ENCODE data around the gene PPARA. TPM values are rescaled to one million over a fixed set of nuclear protein-coding genes. Genes with fewer than 3 reads are reported as not detected.

The PPARA gene
- total RNA-seq, 3 donors from 2014 or later = 5.6 to 7.0 (median 5.9) TPM

DNA sequence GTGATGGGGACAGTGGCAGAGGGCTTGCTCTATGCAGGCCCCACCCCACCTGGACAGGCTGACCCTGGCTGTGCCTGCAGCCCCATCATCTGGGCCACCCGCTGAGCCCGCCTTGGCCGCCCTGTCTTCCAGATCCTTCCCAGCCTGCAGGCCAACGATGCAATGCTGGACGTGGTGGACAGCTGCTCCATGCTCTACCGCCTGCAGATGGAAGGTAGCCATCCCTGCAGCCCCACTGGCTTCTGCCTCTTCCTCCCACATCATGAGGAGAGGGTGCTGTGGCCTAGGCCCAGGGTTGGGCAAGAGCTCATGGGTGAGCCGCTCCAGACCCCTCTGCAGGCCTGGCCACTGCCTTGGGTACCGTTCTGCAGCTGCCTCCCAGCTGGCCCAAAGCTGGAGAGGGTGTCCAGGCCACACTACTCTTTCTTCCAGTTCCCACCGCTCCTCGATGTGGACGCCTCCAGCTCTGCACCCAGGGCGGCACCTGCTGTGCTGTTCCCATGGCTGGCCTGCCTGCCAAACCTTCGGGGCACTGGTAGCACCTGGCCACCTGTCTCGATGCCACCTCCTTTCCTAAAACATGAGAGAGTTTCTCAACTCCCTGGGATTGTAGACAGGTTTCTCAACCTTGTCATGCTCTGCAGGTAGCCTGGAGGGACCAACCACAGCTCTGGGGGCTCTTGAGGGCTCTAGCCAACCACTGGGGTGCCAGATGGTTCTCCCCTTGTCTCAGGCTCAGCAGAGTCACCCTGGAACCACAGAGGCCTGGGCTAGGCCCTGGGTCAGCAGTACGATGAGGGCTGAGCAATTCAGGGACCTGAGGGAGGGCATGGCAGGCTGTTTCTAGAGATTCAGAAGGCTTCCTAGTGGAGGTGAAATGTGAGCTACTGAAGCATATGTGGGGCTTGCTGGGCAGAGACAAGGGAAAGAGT, 136.9 kb downstream of the PPARA start:
- ATAC-seq = no peak
- DNase-seq = no peak
- peaks cover 1% of the 10 kb centered on the region for H3K9me3 Mint-ChIP-seq
- H3K4me1 Mint-ChIP-seq (ENCODE audit: low read depth) = peaks cover 13% of the 10 kb centered on the region
- peak overlapping the region; percentile 74 for H3K4me3 Mint-ChIP-seq
- peaks cover 15% of the 10 kb centered on the region for H3K36me3 Mint-ChIP-seq (ENCODE audit: insufficient read depth)
- H3K27me3 Mint-ChIP-seq (ENCODE audit: low read depth) = no peaks in the 10 kb centered on the region

GRCh38 chr22:46287873-46288751, 137.8 kb downstream of the PPARA start:
- no peaks in the 10 kb centered on the region for H3K27me3 Mint-ChIP-seq (ENCODE audit: low read depth)
- ATAC-seq = peak; percentile 54 to 74
- H3K4me1 Mint-ChIP-seq (ENCODE audit: low read depth) = peaks cover 13% of the 10 kb centered on the region
- H3K4me3 Mint-ChIP-seq = peak overlapping the region; percentile 74
- peaks cover 5% of the 10 kb centered on the region for H3K9me3 Mint-ChIP-seq
- H3K36me3 Mint-ChIP-seq (ENCODE audit: insufficient read depth) = peaks cover 19% of the 10 kb centered on the region
- DNase-seq = no peak

GRCh38 chr22:46288846-46289243, 138.5 kb downstream of the PPARA start:
- peaks cover 18% of the 10 kb centered on the region for H3K36me3 Mint-ChIP-seq (ENCODE audit: insufficient read depth)
- H3K27me3 Mint-ChIP-seq (ENCODE audit: low read depth) = no peaks in the 10 kb centered on the region
- ATAC-seq (no peak), DNase-seq (no peak)
- peaks cover 5% of the 10 kb centered on the region for H3K9me3 Mint-ChIP-seq
- H3K4me1 Mint-ChIP-seq (ENCODE audit: low read depth) = peaks cover 13% of the 10 kb centered on the region
- H3K4me3 Mint-ChIP-seq = no peak overlapping the region

GRCh38 chr22:46289244-46289891, 139.0 kb downstream of the PPARA start:
- Mint-ChIP-seq H3K36me3 (ENCODE audit: insufficient read depth) (peaks cover 13% of the 10 kb centered on the region), H3K9me3 (peaks cover 5% of the 10 kb centered on the region), H3K4me3 (peak overlapping the region; percentile 43), H3K27me3 (ENCODE audit: low read depth) (no peaks in the 10 kb centered on the region), H3K4me1 (ENCODE audit: low read depth) (peaks cover 13% of the 10 kb centered on the region)
- no peak for DNase-seq
- no peak for ATAC-seq

DNA sequence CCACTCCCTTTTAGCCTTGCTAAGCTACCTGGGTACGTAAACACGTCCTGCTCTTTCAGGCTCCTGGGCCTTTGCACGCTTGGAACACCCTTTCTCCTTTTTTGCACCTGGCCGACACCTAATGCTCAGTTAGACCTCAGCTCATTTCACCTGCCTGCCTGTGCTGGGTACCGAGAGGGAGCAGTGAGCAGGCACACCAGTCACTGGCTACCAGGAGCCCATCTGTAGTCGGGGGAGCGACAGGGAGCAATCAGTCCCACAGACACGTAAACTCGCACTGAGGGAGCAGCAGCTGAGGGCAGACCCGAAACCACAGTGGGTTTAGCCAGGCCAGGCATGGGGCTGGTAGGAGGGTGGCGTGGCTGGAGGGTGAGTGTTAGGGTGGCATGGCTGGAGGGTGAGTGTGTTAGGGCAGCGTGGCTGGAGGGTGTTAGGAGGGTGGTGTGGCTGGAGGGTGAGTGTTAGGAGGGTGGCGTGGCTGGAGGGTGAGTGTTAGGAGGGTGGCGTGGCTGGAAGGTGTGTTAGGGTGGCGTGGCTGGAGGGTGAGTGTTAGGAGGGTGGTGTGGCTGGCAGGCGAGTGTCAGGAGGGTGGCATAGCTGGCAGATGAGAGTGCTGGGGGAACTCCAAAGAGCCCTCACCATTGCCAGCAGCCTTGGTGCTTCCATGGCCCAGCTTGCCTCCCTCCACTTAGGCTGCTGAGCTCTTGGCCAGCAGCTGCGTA, 140.0 kb downstream of the PPARA start:
- peaks cover 17% of the 10 kb centered on the region for H3K4me1 Mint-ChIP-seq (ENCODE audit: low read depth)
- H3K4me3 Mint-ChIP-seq = no peak overlapping the region
- H3K27me3 Mint-ChIP-seq (ENCODE audit: low read depth) = no peaks in the 10 kb centered on the region
- H3K36me3 Mint-ChIP-seq (ENCODE audit: insufficient read depth) = peaks cover 10% of the 10 kb centered on the region
- H3K9me3 Mint-ChIP-seq = peaks cover 5% of the 10 kb centered on the region
- ATAC-seq = no peak
- no peak for DNase-seq

- ATAC-seq = no peak
- peaks cover 7% of the 10 kb centered on the region for H3K36me3 Mint-ChIP-seq (ENCODE audit: insufficient read depth)
- no peak for DNase-seq
- peaks cover 25% of the 10 kb centered on the region for H3K4me1 Mint-ChIP-seq (ENCODE audit: low read depth)
- peaks cover 5% of the 10 kb centered on the region for H3K9me3 Mint-ChIP-seq
- no peaks in the 10 kb centered on the region for H3K27me3 Mint-ChIP-seq (ENCODE audit: low read depth)
- no peak overlapping the region for H3K4me3 Mint-ChIP-seq
Observed at GRCh38 chr22:46290843-46291785, 140.8 kb downstream of the PPARA start.

DNA sequence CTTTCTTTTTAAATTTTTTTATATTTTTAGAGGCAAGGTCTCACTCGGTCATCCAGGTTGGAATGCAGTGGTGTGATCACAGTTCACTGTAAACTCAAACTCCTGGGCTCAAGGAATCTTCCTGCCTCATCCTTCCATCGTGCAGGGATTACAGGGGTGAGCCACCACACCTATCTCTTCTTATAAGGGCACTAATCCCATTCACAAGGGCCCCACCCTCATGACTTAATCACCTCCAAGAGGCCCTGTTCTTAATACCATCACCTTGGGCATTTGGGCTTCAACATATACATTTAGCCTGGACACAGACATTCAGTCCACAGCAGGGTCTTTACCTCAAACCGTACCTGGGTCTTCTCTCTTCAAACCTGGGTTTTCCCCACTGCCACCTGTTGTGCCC, 141.8 kb downstream of the PPARA start:
- Mint-ChIP-seq H3K36me3 (ENCODE audit: insufficient read depth) (peaks cover 7% of the 10 kb centered on the region), H3K4me1 (ENCODE audit: low read depth) (peaks cover 30% of the 10 kb centered on the region), H3K27me3 (ENCODE audit: low read depth) (no peaks in the 10 kb centered on the region), H3K9me3 (peaks cover 5% of the 10 kb centered on the region), H3K4me3 (no peak overlapping the region)
- DNase-seq = no peak
- ATAC-seq = no peak

DNA sequence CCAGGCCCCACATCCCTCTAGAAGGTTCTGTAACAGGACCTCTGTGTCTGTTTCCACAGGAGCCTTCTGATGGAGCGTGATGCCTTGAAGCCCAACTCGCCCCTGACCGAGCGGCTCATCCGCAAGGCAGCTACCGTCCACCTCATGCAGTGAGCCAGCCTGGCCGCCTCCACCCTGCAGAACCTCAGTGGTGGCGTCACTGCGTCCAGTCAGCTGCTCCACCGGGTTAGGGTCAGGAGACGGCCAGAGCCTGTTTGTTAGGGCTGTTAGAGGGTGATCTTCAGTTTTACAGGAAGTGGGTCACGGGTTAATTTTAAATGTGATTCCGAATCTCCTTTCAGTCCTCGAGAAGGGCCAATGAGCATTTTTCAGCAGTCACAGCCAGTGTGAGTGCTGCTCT, 142.4 kb downstream of the PPARA start:
- H3K9me3 Mint-ChIP-seq = peaks cover 5% of the 10 kb centered on the region
- DNase-seq (no peak), ATAC-seq (no peak)
- no peak overlapping the region for H3K4me3 Mint-ChIP-seq
- peaks cover 5% of the 10 kb centered on the region for H3K36me3 Mint-ChIP-seq (ENCODE audit: insufficient read depth)
- peaks cover 29% of the 10 kb centered on the region for H3K4me1 Mint-ChIP-seq (ENCODE audit: low read depth)
- H3K27me3 Mint-ChIP-seq (ENCODE audit: low read depth) = no peaks in the 10 kb centered on the region

Other genes starting within 250 kb of the PPARA start
- gene WNT7B, start 173.4 kb upstream of the PPARA start, total RNA-seq = under 1 TPM in 1 of 3 donors, not detected in 2; 0.05 TPM
- 10 to 100 TPM in 1 of 3 donors, 1 to 10 TPM in 2; 5.8 to 10.6 (median 8.9) TPM for gene CDPF1, start 99.8 kb downstream of the PPARA start, total RNA-seq
- not detected for gene PKDREJ, start 112.8 kb downstream of the PPARA start, total RNA-seq
- 1 to 10 TPM; 5.5 to 6.0 (median 6.0) TPM for gene TTC38, start 117.5 kb downstream of the PPARA start, total RNA-seq
- gene GTSE1, start 146.3 kb downstream of the PPARA start, total RNA-seq = 1 to 10 TPM; 2.2 to 3.7 (median 2.7) TPM
- 10 to 100 TPM; 62.5 to 69.0 (median 66.6) TPM for gene TRMU, start 185.2 kb downstream of the PPARA start, total RNA-seq

All from activated T-cell treated with anti-CD3 and anti-CD28 coated beads, Interleukin-2, amount 50 U/mL, for 4 hours (primary cell).